Endothelial cell (in vitro differentiated cells): Measurements from ENCODE around the gene CDK14. TPM values are rescaled to one million over a fixed set of nuclear protein-coding genes. Genes with fewer than 3 reads are reported as not detected.

Source experiments
- DNase-seq: peaks from one replicate; pipeline ENCODE4 v3.0.0; 2021; ENCODE audit warnings: low spot score
- H3K27ac Mint-ChIP-seq: one replicate; pipeline ENCODE4 v1.8.0; 2021; ENCODE audit warnings: mixed read lengths, inconsistent platforms; ENCODE audit not compliant: unreplicated experiment
- H3K27me3 Mint-ChIP-seq: one replicate; pipeline ENCODE4 v1.8.0; 2021; ENCODE audit warnings: mild to moderate bottlenecking, moderate library complexity, mixed read lengths, inconsistent platforms; ENCODE audit not compliant: unreplicated experiment
- H3K36me3 Mint-ChIP-seq: one replicate; pipeline ENCODE4 v1.8.0; 2021; ENCODE audit warnings: mild to moderate bottlenecking, low read depth, mixed read lengths, inconsistent platforms; ENCODE audit not compliant: unreplicated experiment
- H3K4me1 Mint-ChIP-seq: one replicate; pipeline ENCODE4 v1.8.0; 2021; ENCODE audit warnings: mild to moderate bottlenecking, mixed read lengths, inconsistent platforms; ENCODE audit not compliant: unreplicated experiment
- H3K4me3 Mint-ChIP-seq: one replicate; pipeline ENCODE4 v1.8.0; 2021; ENCODE audit warnings: mild to moderate bottlenecking, mixed read lengths, inconsistent platforms; ENCODE audit not compliant: unreplicated experiment
- H3K9me3 Mint-ChIP-seq: one replicate; pipeline ENCODE4 v1.8.0; 2021; ENCODE audit warnings: mixed read lengths, inconsistent platforms; ENCODE audit not compliant: unreplicated experiment
- CTCF ChIP-seq: fragments of 200-600 bp; sonication (generic); IDR thresholded peaks from one replicate; pipeline ENCODE4 v1.5.0; 2021; ENCODE audit warnings: antibody characterized with exemption; ENCODE audit not compliant: unreplicated experiment
- total RNA-seq: library from RNA; stranded (reverse); fragmentation: NEBNext Ultra II Directional; extraction: Animal tissue kit (Norgen Biotek cat#: 25700); gene quantifications from one replicate; pipeline ENCODE4 v1.2.1, GENCODE V29; 2021; ENCODE audit not compliant: unreplicated experiment

The CDK14 gene
- total RNA-seq, 1 donor from 2014 or later: 30.2 TPM

DNA sequence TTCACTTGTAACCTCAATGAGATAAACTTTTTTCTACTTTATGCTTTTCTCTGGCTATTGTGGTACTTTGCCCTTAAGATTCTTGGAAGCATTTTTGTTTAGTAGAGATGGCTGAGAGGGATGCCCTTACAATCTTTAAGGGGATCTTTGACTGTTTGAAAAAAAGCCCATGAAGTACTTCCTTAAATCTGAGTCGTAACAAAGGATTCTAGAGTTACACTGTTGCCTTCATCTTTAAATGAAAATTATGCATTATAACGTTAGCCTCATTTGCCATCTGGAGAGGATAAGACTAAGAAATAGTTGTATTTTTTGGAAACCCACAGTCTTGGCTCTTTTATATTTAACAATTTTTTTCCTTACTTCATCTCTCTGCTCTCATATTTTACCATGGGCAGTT is 630.3 kb downstream of the CDK14 start:
- H3K36me3 Mint-ChIP-seq: no peaks in the 10 kb centered on the region
- DNase-seq: no peak
- no peak overlapping the region for H3K27ac Mint-ChIP-seq
- no peak overlapping the region for H3K4me3 Mint-ChIP-seq
- no peaks in the 10 kb centered on the region for H3K9me3 Mint-ChIP-seq
- peaks cover 1% of the 10 kb centered on the region for H3K27me3 Mint-ChIP-seq
- peaks cover 16% of the 10 kb centered on the region for H3K4me1 Mint-ChIP-seq
- no peak for TF ChIP-seq CTCF

DNA sequence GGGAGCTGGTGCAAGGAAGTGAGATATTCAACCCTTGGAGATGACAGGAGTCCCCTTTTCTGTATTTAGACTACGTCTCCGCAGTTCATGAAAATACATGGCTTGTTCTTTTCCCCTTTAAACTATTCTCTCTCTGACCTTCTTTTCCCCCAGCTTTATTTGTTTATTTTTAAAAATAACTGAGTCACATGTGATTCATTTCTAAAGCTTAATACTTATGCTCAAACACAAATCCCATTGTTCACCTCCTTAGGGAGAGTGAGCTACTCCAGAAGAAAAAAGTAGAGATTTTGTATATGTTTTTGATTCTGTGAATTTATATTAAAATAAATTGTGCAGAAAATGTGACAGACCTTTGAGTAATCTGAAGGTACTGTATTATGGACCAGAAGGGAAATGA is 632.2 kb downstream of the CDK14 start:
- peaks cover 6% of the 10 kb centered on the region for H3K27me3 Mint-ChIP-seq
- H3K36me3 Mint-ChIP-seq: no peaks in the 10 kb centered on the region
- H3K27ac Mint-ChIP-seq: no peak overlapping the region
- H3K9me3 Mint-ChIP-seq: no peaks in the 10 kb centered on the region
- no peak for DNase-seq
- peaks cover 20% of the 10 kb centered on the region for H3K4me1 Mint-ChIP-seq
- no peak for TF ChIP-seq CTCF
- no peak overlapping the region for H3K4me3 Mint-ChIP-seq

DNA sequence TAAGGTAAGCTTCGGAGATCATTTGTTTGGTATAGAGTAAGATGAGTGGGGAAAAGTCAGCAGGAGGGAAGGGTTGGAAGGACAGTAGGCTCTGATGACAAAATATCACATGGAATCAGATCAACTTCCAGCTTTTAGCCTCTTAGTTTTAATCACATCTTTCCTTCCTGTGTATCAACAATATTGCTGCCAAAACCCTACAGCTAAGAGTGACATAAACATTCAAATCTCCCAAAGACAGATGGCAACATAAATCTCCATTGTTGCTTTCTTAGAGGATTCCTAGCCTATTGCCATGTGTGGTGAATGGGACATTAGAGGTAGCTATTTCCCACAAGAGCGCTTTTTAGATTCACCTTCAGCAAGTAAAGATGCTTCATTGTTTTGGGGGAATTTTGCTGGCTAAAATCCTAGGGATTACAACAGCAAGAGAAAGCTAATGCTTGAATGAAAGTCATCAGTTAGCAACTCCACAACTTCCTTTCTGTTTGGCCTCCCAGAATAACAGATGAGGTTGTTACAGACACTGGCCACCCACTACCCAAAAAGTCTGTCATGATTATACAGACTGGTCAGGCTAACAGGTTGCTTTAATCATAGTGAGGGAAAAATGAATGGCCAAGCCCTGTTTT is 632.9 kb downstream of the CDK14 start:
- Mint-ChIP-seq H3K36me3 (no peaks in the 10 kb centered on the region), H3K27ac (no peak overlapping the region), H3K4me3 (no peak overlapping the region), H3K27me3 (peaks cover 6% of the 10 kb centered on the region), H3K4me1 (peaks cover 23% of the 10 kb centered on the region), H3K9me3 (no peaks in the 10 kb centered on the region)
- DNase-seq: no peak
- TF ChIP-seq CTCF: no peak

DNA sequence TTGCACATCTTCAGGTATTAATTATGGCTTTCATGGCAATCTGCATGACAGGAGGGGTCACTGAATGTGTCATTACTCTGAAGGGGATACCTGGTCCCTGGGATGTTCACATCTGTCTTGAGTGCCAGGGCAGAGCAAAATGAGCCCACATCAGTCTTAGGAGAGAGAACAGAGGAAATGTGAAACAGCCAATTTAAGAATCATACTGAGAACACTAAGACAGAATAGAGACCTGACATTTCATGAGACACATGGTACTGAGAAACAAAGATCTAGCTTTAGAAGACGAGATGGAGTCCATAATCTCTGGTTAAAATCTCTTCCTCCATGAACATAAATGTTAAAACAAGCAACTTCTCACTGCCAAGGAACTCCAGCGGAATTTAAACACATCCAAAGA is 634.0 kb downstream of the CDK14 start:
- H3K9me3 Mint-ChIP-seq: no peaks in the 10 kb centered on the region
- TF ChIP-seq CTCF: no peak
- no peaks in the 10 kb centered on the region for H3K36me3 Mint-ChIP-seq
- H3K27me3 Mint-ChIP-seq: peaks cover 4% of the 10 kb centered on the region
- no peak overlapping the region for H3K27ac Mint-ChIP-seq
- no peak for DNase-seq
- H3K4me1 Mint-ChIP-seq: peaks cover 23% of the 10 kb centered on the region
- H3K4me3 Mint-ChIP-seq: no peak overlapping the region

GRCh38 chr7:91230503-91230902 is 634.4 kb downstream of the CDK14 start:
- TF ChIP-seq CTCF: no peak
- no peaks in the 10 kb centered on the region for H3K9me3 Mint-ChIP-seq
- no peak overlapping the region for H3K4me3 Mint-ChIP-seq
- no peaks in the 10 kb centered on the region for H3K36me3 Mint-ChIP-seq
- H3K27me3 Mint-ChIP-seq: peaks cover 4% of the 10 kb centered on the region
- H3K4me1 Mint-ChIP-seq: peaks cover 23% of the 10 kb centered on the region
- H3K27ac Mint-ChIP-seq: no peak overlapping the region
- DNase-seq: no peak
